PFSK-1 (cell line): ENCODE measurements around the gene TRAPPC2B.

Experiments
- POLR2AphosphoS5 ChIP-seq: IDR thresholded peaks from 2 replicates; pipeline ENCODE4 v1.6.1; 2012; ENCODE audit warnings: low read depth, mild to moderate bottlenecking, control low read depth, low read length, moderate library complexity
- REST ChIP-seq, 2 experiments: IDR thresholded peaks; 2 replicates each; pipeline versions ENCODE4 v1.6.1 to v1.8.0; 2011 to 2012; ENCODE audit warnings: low read depth in 2 of 2, low read length in 2 of 2, control low read depth in 1 of 2, inconsistent platforms in 1 of 2, mild to moderate bottlenecking in 1 of 2, moderate library complexity in 1 of 2; ENCODE audit not compliant: insufficient read depth in 1 of 2
- SIN3A ChIP-seq: IDR thresholded peaks from 2 replicates; pipeline ENCODE4 v1.6.1; 2012; ENCODE audit warnings: mild to moderate bottlenecking, low read length, moderate library complexity, borderline replicate concordance; ENCODE audit not compliant: insufficient read depth
- TAF1 ChIP-seq: IDR thresholded peaks from 2 replicates; pipeline ENCODE4 v1.6.1; 2012; ENCODE audit warnings: low read length, control low read depth, borderline replicate concordance; ENCODE audit not compliant: insufficient read depth

- no peak for TF ChIP-seq POLR2AphosphoS5
- TF ChIP-seq REST (IDR thresholded peaks at IDR 0.05; ENCODE audit: insufficient read depth in 1 of 2, low read depth in 2 of 2, low read length in 2 of 2), result no peak
- no peak for TF ChIP-seq SIN3A
- TF ChIP-seq TAF1, result no peak
Observed at GRCh38 chr19:57359300-57359699, 4.1 kb upstream of the TRAPPC2B start.
